Astrocyte (in vitro differentiated cells and primary cell): ENCODE results near the gene NRROS. TPM values are rescaled to one million over a fixed set of nuclear protein-coding genes. Genes with fewer than 3 reads are reported as not detected.

Experiments
- DNase-seq: peaks from one replicate; pipeline ENCODE4 v3.0.0-alpha.2; 2010; ENCODE audit warnings: low read depth
- FAIRE-seq: peaks from 2 replicates; lab custom pipeline; 2011; peaks lifted over from hg19 to GRCh38; lab: Jason Lieb, UNC
- H2AFZ ChIP-seq: 2 replicates; pipeline ENCODE4 v1.6.0; 2012; ENCODE audit warnings: low read depth, low read length, inconsistent platforms
- H3K27ac ChIP-seq: 2 replicates; pipeline ENCODE4 v1.5.1; 2011; ENCODE audit warnings: low read depth, low read length, inconsistent platforms
- H3K27me3 ChIP-seq: 2 replicates; pipeline ENCODE4 v1.6.0; 2011; ENCODE audit warnings: low read length, inconsistent platforms; ENCODE audit not compliant: insufficient read depth
- H3K36me3 ChIP-seq: 2 replicates; pipeline ENCODE4 v1.5.1; 2011; ENCODE audit warnings: low read length, inconsistent platforms; ENCODE audit not compliant: insufficient read depth
- H3K4me1 ChIP-seq: 2 replicates; pipeline ENCODE4 v1.5.1; 2011; ENCODE audit warnings: low read length, inconsistent platforms; ENCODE audit not compliant: insufficient read depth
- H3K4me2 ChIP-seq: 2 replicates; pipeline ENCODE4 v1.6.0; 2012; ENCODE audit warnings: low read length, inconsistent platforms
- H3K4me3 ChIP-seq: 2 replicates; pipeline ENCODE4 v1.5.1; 2011; ENCODE audit warnings: low read depth, mild to moderate bottlenecking, low read length, inconsistent platforms; ENCODE audit not compliant: insufficient read depth
- H3K79me2 ChIP-seq: 2 replicates; pipeline ENCODE4 v1.6.0; 2012; ENCODE audit warnings: mild to moderate bottlenecking, low read length, inconsistent platforms; ENCODE audit not compliant: insufficient read depth
- H3K9ac ChIP-seq: 2 replicates; pipeline ENCODE4 v1.6.0; 2012; ENCODE audit warnings: mild to moderate bottlenecking, low read length, inconsistent platforms
- H3K9me3 ChIP-seq: 2 replicates; pipeline ENCODE4 v1.5.1; 2012; ENCODE audit warnings: low read depth, mild to moderate bottlenecking, low read length, inconsistent platforms; ENCODE audit not compliant: insufficient read depth
- H4K20me1 ChIP-seq: 2 replicates; pipeline ENCODE4 v1.6.0; 2012; ENCODE audit warnings: low read length, inconsistent platforms; ENCODE audit not compliant: insufficient read depth
- H3K27ac Mint-ChIP-seq: one replicate; pipeline ENCODE4 v1.8.0; 2021; ENCODE audit warnings: mild to moderate bottlenecking, mixed read lengths; ENCODE audit not compliant: unreplicated experiment
- H3K27me3 Mint-ChIP-seq: one replicate; pipeline ENCODE4 v1.8.0; 2021; ENCODE audit warnings: low read depth, mixed read lengths; ENCODE audit not compliant: unreplicated experiment
- H3K36me3 Mint-ChIP-seq: one replicate; pipeline ENCODE4 v1.8.0; 2021; ENCODE audit warnings: low read depth, mixed read lengths; ENCODE audit not compliant: unreplicated experiment
- H3K4me1 Mint-ChIP-seq: one replicate; pipeline ENCODE4 v1.8.0; 2021; ENCODE audit warnings: low read depth, mixed read lengths; ENCODE audit not compliant: unreplicated experiment
- H3K4me3 Mint-ChIP-seq: one replicate; pipeline ENCODE4 v1.8.0; 2021; ENCODE audit warnings: mild to moderate bottlenecking, moderate library complexity, mixed read lengths; ENCODE audit not compliant: unreplicated experiment
- H3K9me3 Mint-ChIP-seq: one replicate; pipeline ENCODE4 v1.8.0; 2021; ENCODE audit warnings: mild to moderate bottlenecking, mixed read lengths; ENCODE audit not compliant: unreplicated experiment
- CTCF ChIP-seq: IDR thresholded peaks from 2 replicates; pipeline ENCODE4 v1.5.1; 2011; ENCODE audit warnings: low read depth, mild to moderate bottlenecking, inconsistent platforms, low read length, moderate library complexity; ENCODE audit not compliant: insufficient read depth
- EZH2 ChIP-seq: IDR thresholded peaks from 2 replicates; pipeline ENCODE4 v1.6.1; 2012; ENCODE audit warnings: mild to moderate bottlenecking, low read length, inconsistent platforms; ENCODE audit not compliant: insufficient read depth
- total RNA-seq: library from RNA; stranded (reverse); gene quantifications from 2 replicates; pipeline ENCODE4 v1.2.1, GENCODE V29; 2021

The NRROS gene
- total RNA-seq, 1 donor from 2014 or later = not detected

DNA sequence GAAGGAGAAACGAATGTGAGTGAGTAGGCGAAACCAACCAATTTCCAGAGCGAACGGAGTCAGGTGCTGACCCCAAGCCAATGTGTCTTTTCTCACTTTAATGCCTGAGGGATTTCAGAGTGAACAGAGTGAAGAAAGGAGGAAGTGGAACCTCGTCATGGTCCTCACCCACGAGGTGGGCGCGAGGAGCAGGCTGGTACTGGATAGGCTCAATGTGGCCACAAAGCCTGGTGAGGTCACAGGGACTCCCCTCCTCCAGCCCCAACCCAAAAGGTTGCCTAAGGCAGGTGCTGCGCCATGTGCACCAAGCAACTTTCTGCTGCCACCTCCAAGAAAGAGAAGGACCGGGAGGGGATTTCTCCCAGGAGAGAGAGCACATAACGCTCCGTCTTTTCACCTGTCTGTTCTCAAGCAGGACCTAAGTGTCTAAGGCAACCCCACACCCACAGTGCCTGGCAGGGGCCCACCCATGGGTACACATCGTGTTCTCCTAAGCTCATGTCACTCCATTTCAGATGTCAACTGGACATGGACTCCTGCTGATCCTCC, 3.8 kb downstream of the NRROS start:
- H3K27me3 Mint-ChIP-seq = peaks cover 24% of the 10 kb centered on the region
- no peak for FAIRE-seq
- Histone ChIP-seq H3K4me3 (no peak overlapping the region), H2AFZ (no peak overlapping the region), H4K20me1 (no peaks in the 10 kb centered on the region), H3K4me1 (peaks cover 8% of the 10 kb centered on the region), H3K4me2 (no peak overlapping the region), H3K79me2 (no peaks in the 10 kb centered on the region), H3K36me3 (no peaks in the 10 kb centered on the region), H3K9me3 (no peaks in the 10 kb centered on the region), H3K9ac (no peak overlapping the region), H3K27ac (no peak overlapping the region), H3K27me3 (peaks cover 15% of the 10 kb centered on the region)
- DNase-seq = no peak
- no peak overlapping the region for H3K27ac Mint-ChIP-seq
- no peaks in the 10 kb centered on the region for H3K4me1 Mint-ChIP-seq
- TF ChIP-seq CTCF = no peak
- no peak for TF ChIP-seq EZH2
- H3K9me3 Mint-ChIP-seq = peaks cover 2% of the 10 kb centered on the region
- H3K36me3 Mint-ChIP-seq = no peaks in the 10 kb centered on the region
- H3K4me3 Mint-ChIP-seq = no peak overlapping the region

GRCh38 chr3:196643761-196644160, 4.3 kb downstream of the NRROS start:
- Histone ChIP-seq H2AFZ (no peak overlapping the region), H3K4me1 (peaks cover 8% of the 10 kb centered on the region), H3K9ac (no peak overlapping the region), H3K79me2 (no peaks in the 10 kb centered on the region), H3K27ac (no peak overlapping the region), H3K36me3 (no peaks in the 10 kb centered on the region), H3K27me3 (peaks cover 11% of the 10 kb centered on the region), H3K9me3 (no peaks in the 10 kb centered on the region), H4K20me1 (no peaks in the 10 kb centered on the region), H3K4me3 (no peak overlapping the region), H3K4me2 (no peak overlapping the region)
- Mint-ChIP-seq H3K4me1 (no peaks in the 10 kb centered on the region), H3K4me3 (no peak overlapping the region), H3K27me3 (peaks cover 21% of the 10 kb centered on the region), H3K36me3 (no peaks in the 10 kb centered on the region), H3K27ac (no peak overlapping the region), H3K9me3 (peaks cover 2% of the 10 kb centered on the region)
- DNase-seq = no peak
- no peak for FAIRE-seq
- TF ChIP-seq CTCF (no peak), EZH2 (no peak)

- H3K4me3 Mint-ChIP-seq = no peak overlapping the region
- Histone ChIP-seq H2AFZ (no peak overlapping the region), H3K36me3 (no peaks in the 10 kb centered on the region), H3K4me1 (peaks cover under 1% of the 10 kb centered on the region), H3K4me2 (no peak overlapping the region), H3K9ac (no peak overlapping the region), H4K20me1 (no peaks in the 10 kb centered on the region), H3K27me3 (peaks cover under 1% of the 10 kb centered on the region), H3K79me2 (no peaks in the 10 kb centered on the region), H3K27ac (no peak overlapping the region), H3K9me3 (no peaks in the 10 kb centered on the region), H3K4me3 (no peak overlapping the region)
- FAIRE-seq = no peak
- H3K9me3 Mint-ChIP-seq = no peaks in the 10 kb centered on the region
- H3K27ac Mint-ChIP-seq = no peak overlapping the region
- H3K4me1 Mint-ChIP-seq = no peaks in the 10 kb centered on the region
- no peak for DNase-seq
- no peaks in the 10 kb centered on the region for H3K36me3 Mint-ChIP-seq
- TF ChIP-seq CTCF (no peak), EZH2 (no peak)
- peaks cover 15% of the 10 kb centered on the region for H3K27me3 Mint-ChIP-seq
Measured at GRCh38 chr3:196645096-196645495, 5.6 kb downstream of the NRROS start.
